HepG2 (cell line): ENCODE measurements around the gene RAC3. TPM values are rescaled to one million over a fixed set of nuclear protein-coding genes. Genes with fewer than 3 reads are reported as not detected.

Source experiments
- BORCS8-MEF2B ChIP-seq: sonication (generic); formaldehyde crosslinking; IDR thresholded peaks from 2 replicates; pipeline ENCODE4 v1.8.0; 2022; ENCODE audit warnings: mild to moderate bottlenecking, missing genetic modification reagents
- EP300 ChIP-seq, 3 experiments: sonication (generic) in 1 of 3; formaldehyde crosslinking in 1 of 3; IDR thresholded peaks; 2 replicates each; pipeline versions ENCODE4 v1.5.1 to v1.6.1; 2011 to 2020; ENCODE audit warnings: low read depth in 2 of 3, low read length in 2 of 3, borderline replicate concordance in 1 of 3, improper control_type of control experiment in 1 of 3, mild to moderate bottlenecking in 1 of 3, missing genetic modification reagents in 1 of 3, moderate library complexity in 1 of 3
- FOXO1 ChIP-seq: sonication (generic); formaldehyde crosslinking; IDR thresholded peaks from 2 replicates; pipeline ENCODE4 v1.4.0; 2020; ENCODE audit warnings: missing genetic modification reagents
- GTF3A ChIP-seq: sonication (generic); formaldehyde crosslinking; conservative IDR thresholded peaks from 2 replicates; pipeline ENCODE4 v1.4.0; 2020; ENCODE audit warnings: mild to moderate bottlenecking, missing genetic modification reagents
- HHEX ChIP-seq: IDR thresholded peaks from 2 replicates; pipeline ENCODE4 v1.6.1; 2016; ENCODE audit warnings: control low read depth
- KLF11 ChIP-seq: IDR thresholded peaks from 2 replicates; pipeline ENCODE4 v1.6.1; 2016; ENCODE audit warnings: missing compliant biosample characterization
- MATR3 ChIP-seq: sonication (generic); formaldehyde crosslinking; IDR thresholded peaks from 2 replicates; pipeline ENCODE4 v1.4.0; 2020; ENCODE audit warnings: missing genetic modification reagents
- NRL ChIP-seq: sonication (generic); formaldehyde crosslinking; IDR thresholded peaks from 2 replicates; pipeline ENCODE4 v1.5.0; 2020; ENCODE audit warnings: missing genetic modification reagents, mild to moderate bottlenecking, moderate library complexity, borderline replicate concordance
- SNRNP70 ChIP-seq: fragments of 200-400 bp; formaldehyde crosslinking; IDR thresholded peaks from 2 replicates; pipeline ENCODE4 v1.6.1; 2017; ENCODE audit warnings: mild to moderate bottlenecking, low read depth, low read length, moderate library complexity
- SP140L ChIP-seq: sonication (generic); formaldehyde crosslinking; IDR thresholded peaks from 2 replicates; pipeline ENCODE4 v1.4.0; 2020; ENCODE audit warnings: missing genetic modification reagents, borderline replicate concordance
- STAG1 ChIP-seq: sonication (generic); formaldehyde crosslinking; IDR thresholded peaks from 2 replicates; pipeline ENCODE4 v1.4.0; 2020; ENCODE audit warnings: missing genetic modification reagents
- TFE3 ChIP-seq: IDR thresholded peaks from 2 replicates; pipeline ENCODE4 v1.6.1; 2016
- TOE1 ChIP-seq: sonication (generic); formaldehyde crosslinking; IDR thresholded peaks from 2 replicates; pipeline ENCODE4 v1.4.0; 2020; ENCODE audit warnings: mild to moderate bottlenecking, missing genetic modification reagents
- ZMYM3 ChIP-seq: sonication (generic); formaldehyde crosslinking; IDR thresholded peaks from 2 replicates; pipeline ENCODE4 v1.5.1; 2020; ENCODE audit warnings: mild to moderate bottlenecking, missing genetic modification reagents
- ZSCAN12 ChIP-seq: sonication (generic); formaldehyde crosslinking; IDR thresholded peaks from 2 replicates; pipeline ENCODE4 v1.9.0; 2021; ENCODE audit warnings: mild to moderate bottlenecking, missing genetic modification reagents
- ZSCAN29 ChIP-seq: sonication (generic); formaldehyde crosslinking; conservative IDR thresholded peaks from 2 replicates; pipeline ENCODE4 v1.4.0; 2020; ENCODE audit warnings: mild to moderate bottlenecking, missing genetic modification reagents
- polyA plus RNA-seq, 8 experiments: library from polyadenylated mRNA; depleted of rRNA in 3 of 8; stranded (reverse) in 7 of 8; unstranded in 1 of 8; fragments of >200 nt; fragmentation: Illumina TruSeq in 4 of 8; extraction: Trizol in 4 of 8; gene quantifications; 2 replicates each; pipeline versions ENCODE4 v1.2.1 to v1.2.3, GENCODE V29; 2011 to 2016; ENCODE audit warnings: low read depth in 4 of 8, missing spikeins in 1 of 8, mixed read lengths in 1 of 8; ENCODE audit not compliant: insufficient read depth in 1 of 8
- total RNA-seq, 5 experiments: library from RNA; depleted of rRNA; stranded (reverse); fragments of >200 nt; fragmentation: Illumina TruSeq; extraction: Trizol; gene quantifications; 2 replicates each; pipeline ENCODE4 v1.2.3, GENCODE V29; 2016; ENCODE audit warnings: low read depth in 1 of 5
- TF ChIP-seq, protein P1 (sequence below): sonication (generic); formaldehyde crosslinking; IDR thresholded peaks from 2 replicates; pipeline ENCODE4 v1.4.0; 2020; ENCODE audit warnings: missing genetic modification reagents, borderline replicate concordance
- TF ChIP-seq, protein P2 (sequence below): sonication (generic); formaldehyde crosslinking; IDR thresholded peaks from 2 replicates; pipeline ENCODE4 v1.8.0; 2022; ENCODE audit warnings: mild to moderate bottlenecking, missing genetic modification reagents, moderate library complexity

The RAC3 gene
- total and polyA plus RNA-seq, 2 of the 13 experiments (the other 11 are each of a cell fraction or from before 2014, with no cell fraction given) = 10.5 to 21.3 TPM

DNA sequence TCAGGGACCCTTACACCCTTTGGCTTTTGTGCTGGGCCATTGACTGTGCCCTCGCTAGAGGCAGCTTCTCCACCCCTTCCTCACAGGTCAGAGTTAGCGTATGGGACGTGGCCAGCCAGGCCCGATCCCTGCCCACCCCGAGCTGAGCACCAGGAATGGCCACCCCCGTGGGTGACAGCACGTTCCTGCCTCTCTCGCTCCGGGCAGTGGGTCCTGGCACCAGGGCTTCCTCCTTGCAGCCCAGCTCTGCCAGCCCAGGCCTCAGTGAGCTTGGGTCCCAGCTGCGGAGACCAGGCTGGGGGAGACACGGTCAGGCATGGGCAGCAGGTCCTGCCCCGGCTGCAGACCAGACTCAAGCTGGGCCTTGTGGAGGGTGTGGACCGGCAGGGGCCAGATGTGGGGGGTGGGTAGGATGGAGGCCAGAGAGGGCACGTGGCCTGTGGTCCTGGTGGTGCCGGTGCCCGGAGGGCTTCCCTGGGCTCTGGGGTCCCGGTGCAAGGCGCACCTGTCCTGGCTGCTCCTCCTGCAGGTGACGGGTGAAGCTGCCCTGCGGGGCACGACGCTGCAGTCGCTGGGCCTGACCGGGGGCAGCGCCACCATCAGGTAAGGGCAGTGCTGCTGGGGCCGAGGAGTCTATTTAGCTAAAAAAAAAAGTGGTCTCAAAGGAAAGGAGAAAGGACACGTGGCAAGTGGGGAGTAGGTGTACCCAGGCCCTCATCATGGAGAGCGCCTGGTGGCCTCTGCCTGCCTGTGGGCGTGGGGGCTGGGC is 35.8 kb upstream of the RAC3 start (continued):
- TF ChIP-seq, protein P1, sequence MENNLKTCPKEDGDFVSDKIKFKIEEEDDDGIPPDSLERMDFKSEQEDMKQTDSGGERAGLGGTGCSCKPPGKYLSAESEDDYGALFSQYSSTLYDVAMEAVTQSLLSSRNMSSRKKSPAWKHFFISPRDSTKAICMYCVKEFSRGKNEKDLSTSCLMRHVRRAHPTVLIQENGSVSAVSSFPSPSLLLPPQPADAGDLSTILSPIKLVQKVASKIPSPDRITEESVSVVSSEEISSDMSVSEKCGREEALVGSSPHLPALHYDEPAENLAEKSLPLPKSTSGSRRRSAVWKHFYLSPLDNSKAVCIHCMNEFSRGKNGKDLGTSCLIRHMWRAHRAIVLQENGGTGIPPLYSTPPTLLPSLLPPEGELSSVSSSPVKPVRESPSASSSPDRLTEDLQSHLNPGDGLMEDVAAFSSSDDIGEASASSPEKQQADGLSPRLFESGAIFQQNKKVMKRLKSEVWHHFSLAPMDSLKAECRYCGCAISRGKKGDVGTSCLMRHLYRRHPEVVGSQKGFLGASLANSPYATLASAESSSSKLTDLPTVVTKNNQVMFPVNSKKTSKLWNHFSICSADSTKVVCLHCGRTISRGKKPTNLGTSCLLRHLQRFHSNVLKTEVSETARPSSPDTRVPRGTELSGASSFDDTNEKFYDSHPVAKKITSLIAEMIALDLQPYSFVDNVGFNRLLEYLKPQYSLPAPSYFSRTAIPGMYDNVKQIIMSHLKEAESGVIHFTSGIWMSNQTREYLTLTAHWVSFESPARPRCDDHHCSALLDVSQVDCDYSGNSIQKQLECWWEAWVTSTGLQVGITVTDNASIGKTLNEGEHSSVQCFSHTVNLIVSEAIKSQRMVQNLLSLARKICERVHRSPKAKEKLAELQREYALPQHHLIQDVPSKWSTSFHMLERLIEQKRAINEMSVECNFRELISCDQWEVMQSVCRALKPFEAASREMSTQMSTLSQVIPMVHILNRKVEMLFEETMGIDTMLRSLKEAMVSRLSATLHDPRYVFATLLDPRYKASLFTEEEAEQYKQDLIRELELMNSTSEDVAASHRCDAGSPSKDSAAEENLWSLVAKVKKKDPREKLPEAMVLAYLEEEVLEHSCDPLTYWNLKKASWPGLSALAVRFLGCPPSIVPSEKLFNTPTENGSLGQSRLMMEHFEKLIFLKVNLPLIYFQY = no peak; the same call in none of the 2 replicates
- TF ChIP-seq SNRNP70 = no peak
- TF ChIP-seq ZSCAN12 (CRISPR knock-in tag) = no peak
- 0 out of 2 replicates have a peak, but pooled peaks have one; percentile 13 for TF ChIP-seq ZSCAN29 (CRISPR knock-in tag)
- peak; percentile 83 for TF ChIP-seq NRL (CRISPR knock-in tag)
- TF ChIP-seq, protein P2, sequence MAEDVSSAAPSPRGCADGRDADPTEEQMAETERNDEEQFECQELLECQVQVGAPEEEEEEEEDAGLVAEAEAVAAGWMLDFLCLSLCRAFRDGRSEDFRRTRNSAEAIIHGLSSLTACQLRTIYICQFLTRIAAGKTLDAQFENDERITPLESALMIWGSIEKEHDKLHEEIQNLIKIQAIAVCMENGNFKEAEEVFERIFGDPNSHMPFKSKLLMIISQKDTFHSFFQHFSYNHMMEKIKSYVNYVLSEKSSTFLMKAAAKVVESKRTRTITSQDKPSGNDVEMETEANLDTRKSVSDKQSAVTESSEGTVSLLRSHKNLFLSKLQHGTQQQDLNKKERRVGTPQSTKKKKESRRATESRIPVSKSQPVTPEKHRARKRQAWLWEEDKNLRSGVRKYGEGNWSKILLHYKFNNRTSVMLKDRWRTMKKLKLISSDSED (CRISPR knock-in tag) = no peak
- TF ChIP-seq FOXO1 (CRISPR knock-in tag) = no peak; the same call in 1 of the 2 replicates
- TF ChIP-seq MATR3 = no peak
- peak; percentile 38 for TF ChIP-seq KLF11 (CRISPR knock-in tag)
- no peak for TF ChIP-seq EP300 (IDR thresholded peaks at IDR 0.05; ENCODE audit: low read depth in 2 of 2, low read length in 2 of 2)
- peak; percentile 26; the same call in 1 of the 2 replicates for TF ChIP-seq EP300 (CRISPR knock-in tag; IDR thresholded peaks at IDR 0.05; ENCODE audit: borderline replicate concordance)
- TF ChIP-seq STAG1 (CRISPR knock-in tag) = peak; percentile 54
- TF ChIP-seq TFE3 = no peak
- TF ChIP-seq GTF3A (CRISPR knock-in tag) = peak; percentile 94
- peak; percentile 59; the same call in 1 of the 2 replicates for TF ChIP-seq ZMYM3 (CRISPR knock-in tag)
- peak; percentile 47; the same call in 1 of the 2 replicates for TF ChIP-seq BORCS8-MEF2B (CRISPR knock-in tag)
- TF ChIP-seq TOE1 (CRISPR knock-in tag) = no peak
- TF ChIP-seq HHEX = no peak
- no peak for TF ChIP-seq SP140L (CRISPR knock-in tag)
